ENCODE data around the gene FAM120B.

DNA sequence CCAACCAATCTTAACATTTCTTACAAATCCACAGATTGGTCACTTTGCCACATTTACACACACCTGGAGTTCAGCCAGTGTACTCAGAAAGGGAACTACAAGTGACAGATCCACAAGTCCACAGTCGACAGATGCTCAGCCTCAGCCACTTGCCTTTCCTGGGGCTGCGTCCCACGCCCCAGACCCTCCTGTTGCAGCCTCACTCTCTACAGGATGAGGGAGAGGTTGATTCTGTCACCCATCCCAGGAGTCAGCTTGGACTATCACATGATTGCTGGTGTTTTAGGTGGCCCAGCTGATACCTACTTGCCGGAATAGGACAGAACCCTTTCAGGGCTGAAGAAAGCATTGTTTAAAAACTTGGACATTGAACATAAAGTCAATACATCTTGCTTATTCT, 108.8 kb downstream of the FAM120B start:
- TF ChIP-seq EZH2phosphoT487 (IDR thresholded peaks at IDR 0.05; ENCODE audit: unreplicated experiment) (no peak), JUNB (IDR thresholded peaks at IDR 0.05; ENCODE audit: unreplicated experiment) (no peak), CTCF (conservative IDR thresholded peaks at IDR 0.05; ENCODE audit: low read depth in 2 of 2) (no peak), EZH2 (IDR thresholded peaks at IDR 0.05; ENCODE audit: low read depth, unreplicated experiment) (no peak), CREB1 (CRISPR knock-in tag; IDR thresholded peaks at IDR 0.05; ENCODE audit: low read depth) (no peak), POLR2AphosphoS5 (IDR thresholded peaks at IDR 0.05; ENCODE audit: low read depth) (no peak), ZNF331 (CRISPR knock-in tag; IDR thresholded peaks at IDR 0.05; ENCODE audit: low read depth) (no peak)
- TF ChIP-seq, protein P1, sequence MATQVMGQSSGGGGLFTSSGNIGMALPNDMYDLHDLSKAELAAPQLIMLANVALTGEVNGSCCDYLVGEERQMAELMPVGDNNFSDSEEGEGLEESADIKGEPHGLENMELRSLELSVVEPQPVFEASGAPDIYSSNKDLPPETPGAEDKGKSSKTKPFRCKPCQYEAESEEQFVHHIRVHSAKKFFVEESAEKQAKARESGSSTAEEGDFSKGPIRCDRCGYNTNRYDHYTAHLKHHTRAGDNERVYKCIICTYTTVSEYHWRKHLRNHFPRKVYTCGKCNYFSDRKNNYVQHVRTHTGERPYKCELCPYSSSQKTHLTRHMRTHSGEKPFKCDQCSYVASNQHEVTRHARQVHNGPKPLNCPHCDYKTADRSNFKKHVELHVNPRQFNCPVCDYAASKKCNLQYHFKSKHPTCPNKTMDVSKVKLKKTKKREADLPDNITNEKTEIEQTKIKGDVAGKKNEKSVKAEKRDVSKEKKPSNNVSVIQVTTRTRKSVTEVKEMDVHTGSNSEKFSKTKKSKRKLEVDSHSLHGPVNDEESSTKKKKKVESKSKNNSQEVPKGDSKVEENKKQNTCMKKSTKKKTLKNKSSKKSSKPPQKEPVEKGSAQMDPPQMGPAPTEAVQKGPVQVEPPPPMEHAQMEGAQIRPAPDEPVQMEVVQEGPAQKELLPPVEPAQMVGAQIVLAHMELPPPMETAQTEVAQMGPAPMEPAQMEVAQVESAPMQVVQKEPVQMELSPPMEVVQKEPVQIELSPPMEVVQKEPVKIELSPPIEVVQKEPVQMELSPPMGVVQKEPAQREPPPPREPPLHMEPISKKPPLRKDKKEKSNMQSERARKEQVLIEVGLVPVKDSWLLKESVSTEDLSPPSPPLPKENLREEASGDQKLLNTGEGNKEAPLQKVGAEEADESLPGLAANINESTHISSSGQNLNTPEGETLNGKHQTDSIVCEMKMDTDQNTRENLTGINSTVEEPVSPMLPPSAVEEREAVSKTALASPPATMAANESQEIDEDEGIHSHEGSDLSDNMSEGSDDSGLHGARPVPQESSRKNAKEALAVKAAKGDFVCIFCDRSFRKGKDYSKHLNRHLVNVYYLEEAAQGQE (IDR thresholded peaks at IDR 0.05; ENCODE audit: unreplicated experiment) = no peak

All from GM23338 (cell line).